ENCODE measurements around the gene HEG1.

GRCh38 chr3:125031544-125031943, 24.3 kb downstream of the HEG1 start:
- TF ChIP-seq CTCF (conservative IDR thresholded peaks at IDR 0.05) (no peak), ZFX (IDR thresholded peaks at IDR 0.05) (no peak)

All from C4-2B (cell line).